ENCODE results near the gene ADGRF5.

ADGRF5 gene

DNA sequence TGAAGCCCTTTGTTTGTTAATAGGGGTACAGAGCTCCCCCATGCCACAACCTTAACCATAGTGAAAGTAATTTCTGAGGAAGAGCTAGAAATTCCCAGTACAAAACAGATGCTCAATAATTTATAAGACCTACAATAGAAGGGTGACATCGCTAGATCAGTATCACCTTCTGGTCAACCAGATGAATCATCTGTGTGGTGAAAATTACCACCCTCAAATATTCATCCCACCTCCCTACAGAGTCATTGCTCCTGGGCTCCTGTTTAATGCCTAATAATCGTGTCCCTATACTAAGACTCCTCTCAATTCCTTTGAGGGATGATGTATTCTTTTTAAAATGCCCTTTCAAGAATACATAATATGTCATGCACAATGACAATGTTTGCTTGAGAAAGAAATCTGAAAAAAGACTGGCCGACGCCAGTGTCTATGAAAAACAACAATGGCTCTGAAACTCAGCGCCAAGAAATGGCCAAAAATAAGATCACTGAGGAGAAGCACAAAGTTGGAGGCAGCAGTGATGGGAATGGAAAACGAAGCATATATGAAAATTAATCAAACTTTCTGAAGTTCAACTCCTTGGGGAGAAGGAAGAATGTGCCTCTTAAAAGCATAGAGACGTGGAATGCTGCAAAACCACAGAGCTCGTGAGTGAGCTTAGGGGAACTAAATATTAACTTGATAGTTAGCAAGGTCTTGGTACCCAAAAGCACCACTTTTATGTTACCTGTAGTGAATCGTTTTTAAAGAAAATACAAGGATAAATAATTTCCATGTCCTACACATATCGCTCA, 11.0 kb upstream of the ADGRF5 start:
- DNase-seq (ENCODE audit: low read depth): no peak

DNA sequence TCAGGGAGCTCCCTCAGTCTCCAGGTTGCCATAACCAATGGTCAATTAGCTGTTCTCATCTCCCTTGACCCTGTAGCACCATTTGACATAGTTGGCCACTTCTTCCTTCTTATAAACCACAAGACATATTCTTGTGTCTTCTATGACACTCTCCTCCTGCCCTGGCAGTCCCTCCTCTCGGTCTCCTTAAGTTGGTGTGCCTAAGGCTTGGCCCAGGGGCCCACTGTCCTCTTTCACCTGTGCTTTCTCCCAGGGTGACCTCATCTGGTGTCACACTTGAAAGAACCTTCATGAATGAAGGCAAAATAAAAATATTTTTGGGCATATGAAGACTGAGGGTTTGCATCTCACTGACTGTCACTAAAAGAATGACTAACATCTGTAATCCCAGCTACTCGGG, 9.7 kb upstream of the ADGRF5 start:
- no peak for DNase-seq (ENCODE audit: low read depth)

DNA sequence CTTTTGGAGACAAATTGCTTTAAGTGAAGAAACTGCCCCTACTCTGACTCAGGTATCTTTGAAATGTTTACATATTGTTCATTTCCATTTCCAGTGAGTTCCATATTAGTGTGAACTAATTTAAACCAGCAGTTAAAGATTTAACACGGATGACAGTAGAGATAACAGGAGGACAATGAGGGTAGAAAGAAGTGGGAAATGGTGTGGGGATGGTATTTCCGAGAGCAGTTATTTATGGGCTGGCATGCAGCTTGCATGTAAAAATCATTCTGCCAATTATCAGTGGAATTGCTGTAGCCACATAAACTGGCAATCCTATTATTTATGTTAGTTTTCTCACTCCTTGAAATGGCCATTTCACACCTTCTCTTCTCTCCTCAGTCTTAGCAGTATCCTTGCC, 8.6 kb upstream of the ADGRF5 start:
- no peak for DNase-seq (ENCODE audit: low read depth)

DNA sequence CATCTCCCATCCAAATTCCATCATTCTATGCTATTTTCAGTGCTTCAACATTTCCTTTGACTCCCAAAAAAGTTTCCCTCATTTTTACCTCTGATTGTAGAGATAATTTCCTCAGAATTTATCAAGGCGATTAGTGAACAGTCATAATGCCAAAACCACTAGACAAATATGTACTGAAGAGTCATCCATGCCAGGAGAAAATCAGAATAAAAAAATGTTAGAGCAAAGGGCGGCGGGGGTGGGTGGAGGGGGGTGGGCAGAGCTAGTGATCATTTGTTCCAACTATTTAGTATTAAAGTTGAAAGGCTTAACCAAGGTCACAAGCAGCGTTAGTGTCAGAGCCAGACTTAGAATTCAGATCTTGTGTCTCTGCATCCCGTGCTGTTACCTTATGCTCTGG, 5.3 kb upstream of the ADGRF5 start:
- DNase-seq (ENCODE audit: low read depth): no peak

DNA sequence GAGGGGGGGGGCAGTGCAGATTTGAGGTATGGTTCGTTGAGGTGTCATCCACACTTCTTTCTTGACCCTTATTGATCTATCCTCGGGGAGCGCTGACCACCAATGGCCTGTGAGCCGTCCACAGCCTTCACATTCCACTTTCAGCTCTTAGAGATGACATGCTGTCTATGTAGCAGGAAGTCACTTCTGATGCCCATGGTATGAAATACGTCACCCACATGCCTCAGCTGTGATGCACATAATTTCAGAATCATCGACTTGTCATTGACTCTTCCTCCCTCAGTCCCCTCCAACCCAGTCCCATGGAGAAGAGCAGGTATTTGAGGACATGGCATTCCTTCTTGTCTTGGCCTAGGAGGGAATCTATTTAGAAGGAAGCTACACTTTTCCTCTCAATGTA, 4.7 kb upstream of the ADGRF5 start:
- no peak for DNase-seq (ENCODE audit: low read depth)

DNA sequence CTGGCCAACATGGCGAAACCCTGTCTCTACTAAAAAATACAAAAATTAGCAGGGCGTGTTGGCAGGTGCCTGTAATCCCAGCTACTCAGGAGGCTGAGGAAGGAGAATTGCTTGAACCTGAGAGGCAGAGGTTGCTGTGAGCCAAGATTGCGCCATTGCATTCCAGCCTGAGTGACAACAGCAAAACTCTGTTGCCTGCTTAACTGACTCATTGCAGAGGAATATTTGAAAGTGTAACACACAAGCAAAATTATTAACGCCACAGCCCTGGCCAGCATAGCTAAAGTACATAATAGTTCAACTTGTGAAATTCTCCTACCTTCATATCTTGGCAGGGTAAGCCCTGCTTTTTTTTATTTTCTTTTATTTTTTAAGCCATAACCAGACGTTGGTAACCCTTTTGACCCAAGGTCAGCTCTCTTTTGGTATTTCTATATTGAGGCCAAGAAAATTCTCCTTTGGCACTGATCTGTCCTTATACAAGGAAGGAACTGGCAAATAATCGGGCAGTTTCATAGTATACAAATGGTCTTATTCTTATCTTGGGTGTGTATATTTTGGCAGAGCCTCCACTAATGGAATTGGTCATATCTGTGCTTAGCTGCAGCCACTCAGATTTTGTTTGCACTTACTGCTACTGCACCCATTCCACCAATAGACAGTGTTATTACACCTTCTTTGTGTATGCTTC, 4.0 kb upstream of the ADGRF5 start:
- DNase-seq (ENCODE audit: low read depth): peak; percentile 69

DNA sequence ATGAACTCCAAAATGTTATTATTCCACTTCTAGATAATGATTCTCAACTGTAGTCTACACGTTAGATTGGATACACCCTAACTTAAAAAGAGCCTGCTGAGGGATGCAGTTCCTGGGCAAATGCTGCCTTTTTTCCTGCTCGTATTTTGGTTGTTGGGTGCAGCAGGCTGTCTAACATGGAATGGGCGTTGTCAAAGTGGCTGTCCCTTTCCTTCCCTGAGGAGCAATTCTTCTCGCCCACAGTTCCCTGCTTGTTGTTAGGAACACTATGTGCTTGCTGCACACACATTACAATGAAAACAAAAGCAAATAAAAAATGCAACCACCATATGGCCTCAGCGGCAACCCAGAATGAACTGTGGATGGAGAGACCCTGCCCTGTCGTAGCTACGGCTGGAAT, 1.7 kb upstream of the ADGRF5 start:
- no peak for DNase-seq (ENCODE audit: low read depth)

DNA sequence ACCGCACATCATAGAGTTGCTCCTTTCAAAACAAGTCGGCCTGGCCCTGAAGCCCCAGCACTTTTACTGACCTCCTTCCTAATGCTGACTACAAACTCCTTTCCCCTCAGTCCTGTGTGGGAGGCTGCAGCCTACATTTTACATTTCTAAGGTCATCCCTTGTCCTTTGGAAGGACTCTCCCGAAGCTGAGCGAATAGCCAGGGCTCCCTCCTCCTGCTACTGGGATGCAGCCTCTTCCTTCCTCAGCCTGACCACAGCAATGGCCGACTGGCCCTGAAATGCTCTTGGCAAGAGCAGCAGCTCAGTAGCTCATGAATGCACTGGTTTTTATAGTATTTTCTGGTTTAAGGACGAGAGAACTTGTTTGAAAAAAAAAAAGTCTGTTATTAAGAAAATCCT, 679 bp downstream of the ADGRF5 start:
- no peak for DNase-seq (ENCODE audit: low read depth)

DNA sequence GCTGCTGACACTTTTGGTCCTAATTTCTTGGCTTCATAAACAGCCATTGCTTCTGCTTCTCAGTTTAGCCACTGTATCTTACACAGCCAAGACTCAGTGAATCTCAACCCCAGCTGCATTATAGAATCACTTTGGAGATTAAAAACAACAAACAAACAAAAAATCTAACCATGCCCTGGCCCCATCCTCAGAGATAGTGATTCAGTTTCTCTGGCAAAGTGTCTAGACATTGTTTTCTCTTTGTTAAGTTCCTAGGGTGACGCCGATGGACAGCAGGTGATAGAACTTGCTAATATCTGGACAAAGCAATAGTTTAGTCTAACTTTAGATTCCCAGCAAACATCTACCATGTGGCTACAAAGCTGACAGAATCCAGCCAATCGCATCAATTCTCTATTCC, 2.9 kb downstream of the ADGRF5 start:
- DNase-seq (ENCODE audit: low read depth): no peak

DNA sequence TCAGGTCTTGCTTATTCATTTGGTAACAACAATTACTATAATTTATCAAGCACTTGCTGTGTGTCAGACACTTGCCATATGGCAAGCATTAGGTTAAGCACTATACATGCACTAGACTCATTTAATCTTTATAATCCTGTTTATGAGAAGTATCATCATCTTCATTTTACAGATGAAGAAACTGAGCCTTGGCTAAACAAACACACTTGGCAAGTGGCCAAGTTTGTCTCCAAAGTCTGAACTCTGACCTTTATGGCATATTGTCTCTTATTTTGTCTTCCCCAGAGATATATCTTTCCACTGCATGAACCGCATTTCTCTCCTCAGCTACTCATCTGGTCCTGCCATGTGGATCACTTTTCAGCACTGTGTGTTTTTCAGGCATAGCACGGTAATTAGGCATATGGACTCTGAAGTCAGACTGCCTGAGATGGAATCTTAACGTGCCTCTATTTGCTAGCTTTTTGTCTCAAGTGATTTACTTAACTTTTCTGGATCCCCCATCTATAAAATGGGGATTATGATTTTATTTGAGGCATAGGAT, 4.7 kb downstream of the ADGRF5 start:
- no peak for DNase-seq (ENCODE audit: low read depth)

DNA sequence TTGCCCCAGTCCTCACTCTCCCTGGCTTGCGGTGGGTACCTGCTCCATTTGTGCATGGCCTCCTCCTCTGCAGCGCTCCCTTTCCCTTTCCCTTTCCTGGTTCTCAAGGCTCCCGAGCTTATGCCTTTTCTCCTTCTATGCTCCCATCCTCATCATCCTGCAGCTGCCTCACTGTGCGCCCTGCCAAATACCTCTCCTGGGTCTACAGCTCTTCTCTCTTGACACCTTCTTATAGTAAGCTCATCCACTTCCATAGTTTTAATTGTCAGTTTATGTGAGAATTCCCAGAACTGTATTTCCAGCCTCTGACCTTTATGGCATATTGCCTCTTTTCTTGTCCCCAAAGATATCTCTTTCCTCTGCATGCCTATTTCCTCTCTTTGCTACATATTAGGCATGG, 5.9 kb downstream of the ADGRF5 start:
- no peak for DNase-seq (ENCODE audit: low read depth)

DNA sequence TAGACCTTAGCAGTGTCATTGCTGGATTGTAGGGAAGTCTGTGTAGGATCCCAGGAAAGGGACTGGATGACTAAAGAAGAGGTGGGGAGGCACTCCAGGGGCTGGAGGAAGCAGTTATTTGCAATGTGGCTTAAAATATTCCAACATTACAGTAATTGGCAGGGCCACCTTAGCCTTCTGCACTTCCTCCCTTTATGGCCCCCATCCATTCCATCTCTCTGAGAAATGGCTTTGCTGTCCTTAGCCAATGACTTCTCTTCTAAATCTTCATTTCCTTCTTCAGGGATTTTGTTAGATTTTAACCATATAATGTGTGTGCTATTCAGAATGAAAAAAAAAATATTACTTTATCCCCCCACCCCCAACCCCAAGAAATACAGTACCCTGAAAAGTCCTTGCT, 6.4 kb downstream of the ADGRF5 start:
- DNase-seq (ENCODE audit: low read depth): no peak

DNA sequence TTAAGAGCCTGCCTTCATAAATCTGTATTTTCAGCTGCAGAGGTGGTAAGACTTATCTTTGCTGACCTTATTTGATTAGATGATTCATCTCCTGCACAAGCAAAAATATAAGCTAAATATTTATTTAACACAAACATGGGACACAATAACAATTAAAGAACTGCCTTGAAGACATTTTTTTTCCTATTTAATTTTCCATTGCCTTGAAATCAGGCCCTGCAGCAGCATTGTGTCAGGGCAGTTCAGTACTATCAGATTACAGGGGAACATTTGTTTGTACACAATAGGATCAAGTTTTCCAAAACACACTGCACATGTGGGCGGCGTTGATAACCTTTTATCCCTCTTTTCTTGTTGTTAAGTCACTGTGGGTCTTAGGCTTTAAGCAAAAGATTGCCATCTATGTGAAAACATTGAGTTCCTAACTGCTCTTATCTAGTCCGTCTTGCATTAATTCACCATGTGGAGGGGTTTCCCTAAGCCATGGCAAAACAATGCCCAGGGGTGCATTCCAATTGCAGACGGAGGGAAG, 7.4 kb downstream of the ADGRF5 start:
- DNase-seq (ENCODE audit: low read depth): no peak

DNA sequence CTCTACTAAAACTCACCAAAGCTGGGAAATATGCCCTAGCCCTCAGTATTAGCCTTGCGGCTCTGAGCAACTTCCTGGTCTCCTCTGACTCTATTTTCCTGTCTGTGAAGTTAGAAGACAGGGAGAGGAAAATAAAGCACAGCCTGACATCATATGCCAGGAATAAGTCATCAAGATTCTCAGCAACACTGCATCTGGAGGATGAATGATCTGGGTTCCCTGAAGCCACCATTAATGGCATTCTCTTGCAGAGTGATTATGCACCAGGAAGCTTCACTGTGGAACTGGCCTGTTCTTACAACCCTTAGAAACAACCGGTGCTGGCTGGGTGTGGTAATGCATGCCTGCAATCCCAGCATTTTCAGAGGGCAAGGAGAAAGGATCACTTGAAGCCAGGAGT, 12.4 kb downstream of the ADGRF5 start:
- no peak for DNase-seq (ENCODE audit: low read depth)

DNA sequence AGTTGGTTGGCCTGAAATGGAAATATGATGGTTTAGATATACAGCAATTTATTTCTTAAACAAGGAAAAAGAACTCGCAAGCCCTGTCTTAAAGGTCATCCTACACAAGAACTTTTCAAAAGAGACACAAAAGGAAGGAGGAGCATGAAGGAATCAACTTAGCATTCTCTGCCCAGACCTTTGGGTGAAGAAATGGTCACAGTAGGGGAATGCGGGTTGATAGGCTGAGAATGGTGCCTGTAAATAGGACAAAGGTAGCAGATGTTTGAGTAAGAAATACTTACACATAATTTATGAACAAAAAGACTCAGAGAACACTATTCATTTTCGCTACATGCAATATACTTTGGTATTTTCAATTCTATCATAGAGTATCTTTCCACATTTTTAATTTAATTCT, 15.0 kb downstream of the ADGRF5 start:
- no peak for DNase-seq (ENCODE audit: low read depth)

DNA sequence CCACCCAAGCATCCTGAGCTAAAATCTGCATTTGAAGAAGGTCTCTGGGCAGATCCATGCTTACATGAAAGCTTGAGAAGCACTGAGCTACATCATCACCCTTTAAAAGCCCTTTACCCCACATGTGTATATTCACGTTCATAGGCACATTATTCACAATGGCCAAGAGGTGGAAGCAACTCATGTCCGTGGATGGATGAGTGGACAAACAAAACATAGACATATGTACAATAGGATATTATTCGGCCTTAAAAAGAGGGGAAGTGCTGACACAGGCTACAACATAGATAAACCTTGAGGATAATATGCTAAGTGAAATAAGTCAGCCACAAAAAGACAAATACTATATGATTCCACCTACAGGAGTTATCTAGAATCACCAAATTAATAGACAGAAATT, 17.6 kb downstream of the ADGRF5 start:
- DNase-seq (ENCODE audit: low read depth): no peak

DNA sequence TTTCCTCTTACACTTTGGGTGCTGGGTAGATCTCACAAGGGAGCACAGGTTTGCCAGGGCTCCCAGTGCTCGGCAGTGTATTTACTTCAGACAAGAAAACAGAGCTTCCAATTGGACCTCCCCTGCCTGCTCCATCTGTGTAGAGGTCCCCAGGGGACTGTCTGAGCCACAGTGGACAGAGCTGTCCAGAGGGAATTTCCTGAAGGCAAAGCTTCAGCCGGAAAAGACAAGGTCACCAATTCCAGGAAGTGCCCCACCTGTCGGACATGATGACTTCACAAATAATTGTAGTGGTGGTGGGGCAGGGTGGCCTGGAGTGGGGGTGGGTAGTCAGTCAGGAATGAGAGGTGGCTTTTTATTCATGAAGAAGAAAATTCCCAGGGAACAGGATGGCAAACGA, 18.6 kb downstream of the ADGRF5 start:
- no peak for DNase-seq (ENCODE audit: low read depth)

DNA sequence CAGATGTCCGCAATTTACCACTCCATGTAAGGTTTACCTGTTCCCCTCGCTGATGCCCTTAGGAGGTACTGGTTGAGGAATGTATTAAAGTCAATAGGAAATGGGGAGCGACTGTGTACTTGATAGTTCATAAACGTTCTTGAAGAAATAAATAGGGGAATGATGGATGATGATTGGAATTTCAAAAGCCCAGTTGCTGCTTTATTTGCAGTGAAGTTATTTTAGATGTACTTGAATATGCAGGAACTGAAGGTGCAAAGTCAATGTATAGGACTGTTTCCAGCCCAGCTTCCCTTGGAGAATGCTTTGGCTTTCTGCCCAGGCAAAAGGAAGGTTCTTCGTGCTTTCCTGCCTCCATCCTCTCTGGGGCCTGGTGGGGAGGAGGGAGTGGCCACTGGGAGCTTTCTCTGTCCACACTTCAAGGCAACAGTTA, 19.8 kb downstream of the ADGRF5 start:
- no peak for DNase-seq (ENCODE audit: low read depth)

DNA sequence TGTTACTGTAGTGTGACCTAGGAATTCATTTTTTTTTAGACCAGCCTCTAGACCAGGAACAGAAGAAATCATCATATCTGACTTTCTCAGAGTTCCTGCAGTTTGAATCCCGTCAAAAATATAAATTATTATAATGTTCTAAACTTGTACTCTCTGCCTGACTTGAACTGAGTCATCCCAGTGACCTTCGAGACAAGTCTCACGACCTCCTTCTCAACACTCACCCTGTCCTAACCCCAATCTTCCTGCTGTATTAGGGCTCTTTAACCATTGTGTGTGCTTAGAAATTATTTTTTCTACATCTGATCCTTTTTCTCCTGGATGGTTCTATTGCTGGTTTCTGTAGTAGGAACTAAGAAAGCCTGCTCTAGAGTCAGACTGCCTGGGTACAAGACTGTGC, 21.5 kb downstream of the ADGRF5 start:
- no peak for DNase-seq (ENCODE audit: low read depth)

DNA sequence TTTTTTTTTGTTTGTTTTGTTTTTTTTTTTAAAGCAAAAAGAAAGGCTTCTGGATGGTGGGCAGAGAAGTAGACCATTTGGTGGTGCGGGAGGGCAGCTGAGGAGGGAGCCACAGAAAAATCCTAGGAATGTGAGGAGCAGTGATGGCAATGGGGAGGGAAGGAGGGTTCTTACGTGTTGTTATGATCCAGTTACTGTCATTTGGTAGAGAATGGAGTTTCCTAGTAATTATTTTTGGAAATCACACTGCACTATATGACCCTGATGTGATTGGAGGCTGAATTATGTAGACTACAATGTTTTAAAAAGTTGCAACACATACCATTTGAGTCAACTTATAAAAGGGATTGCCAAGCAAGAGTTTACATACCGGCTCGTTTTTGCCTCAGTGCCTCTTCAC, 22.1 kb downstream of the ADGRF5 start:
- no peak for DNase-seq (ENCODE audit: low read depth)

DNA sequence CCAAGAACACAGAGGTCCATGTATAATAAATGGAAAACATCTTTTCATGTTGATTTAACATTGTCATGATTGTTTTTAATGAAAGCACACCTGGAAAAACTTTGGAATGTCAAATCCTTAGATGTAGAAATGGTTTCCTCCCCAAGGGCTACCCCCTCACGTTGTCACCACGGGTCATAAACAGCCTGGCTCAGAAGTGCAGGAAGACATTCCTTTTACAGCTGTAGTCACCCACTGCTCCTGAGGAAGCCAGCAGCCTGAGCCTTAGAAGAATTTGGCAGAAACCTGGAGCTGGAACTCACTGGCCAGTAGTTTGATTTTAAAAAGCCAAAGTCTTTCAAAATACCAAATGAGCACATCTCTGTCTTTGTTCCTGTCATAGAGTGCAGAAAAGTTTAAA, 23.7 kb downstream of the ADGRF5 start:
- DNase-seq (ENCODE audit: low read depth): no peak

DNA sequence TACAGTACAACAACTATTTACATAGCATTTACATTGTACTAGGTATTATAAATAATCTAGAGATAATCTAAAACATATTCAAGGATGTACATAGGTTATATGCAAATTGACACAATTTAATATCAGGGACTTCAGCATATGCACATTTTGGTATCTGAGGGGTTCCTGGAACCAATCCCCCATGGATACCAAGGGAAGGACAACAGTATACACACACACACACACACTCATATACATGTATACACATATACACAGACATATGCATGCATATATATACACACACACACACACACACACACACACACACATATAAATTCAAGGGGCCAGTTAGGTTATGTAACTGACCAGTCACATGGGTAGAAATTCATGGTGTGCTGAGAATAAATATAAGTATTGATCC, 24.9 kb downstream of the ADGRF5 start:
- DNase-seq (ENCODE audit: low read depth): no peak

DNA sequence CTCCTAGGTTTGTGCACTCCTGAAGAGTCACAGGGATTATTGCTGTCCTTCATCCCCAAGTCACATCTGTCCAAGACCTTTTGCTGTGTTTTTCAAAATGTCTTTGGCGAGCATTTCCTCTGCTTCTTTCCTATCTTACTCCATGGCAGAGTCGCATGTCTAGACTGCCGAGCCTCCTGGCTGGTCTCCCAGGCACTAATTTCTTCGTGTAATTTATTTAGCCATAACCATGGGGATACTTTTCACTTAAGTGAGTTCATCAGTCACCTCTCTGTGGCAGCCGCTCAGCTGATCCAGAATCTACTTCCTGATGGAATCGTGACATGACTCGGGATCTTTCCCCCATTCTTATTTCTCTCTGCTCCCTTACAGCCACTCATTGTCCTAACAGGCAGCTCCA, 25.8 kb downstream of the ADGRF5 start:
- DNase-seq (ENCODE audit: low read depth): no peak
